Retinal pigment epithelial cell (primary cell): Measurements from ENCODE around the gene SETD1A.

Experiments used
- DNase-seq: peaks from one replicate; pipeline ENCODE4 v3.0.0-alpha.2; 2010; ENCODE audit warnings: low read depth
- H3K4me3 ChIP-seq: 2 replicates; pipeline ENCODE4 v1.5.1; 2011; ENCODE audit warnings: mild to moderate bottlenecking, low read length, control low read depth, moderate library complexity
- CTCF ChIP-seq: conservative IDR thresholded peaks from 2 replicates; pipeline ENCODE4 v1.5.1; 2011; ENCODE audit warnings: low read depth, low read length, control low read depth, inconsistent platforms

Gene SETD1A

GRCh38 chr16:30966033-30966619, 8.6 kb downstream of the SETD1A start:
- no peak overlapping the region for H3K4me3 ChIP-seq
- no peak for DNase-seq
- no peak for TF ChIP-seq CTCF

- TF ChIP-seq CTCF: no peak
- DNase-seq: no peak
- H3K4me3 ChIP-seq: no peak overlapping the region
These were observed 10.2 kb downstream of the SETD1A start for GRCh38 chr16:30967795-30968194.

- TF ChIP-seq CTCF: no peak
- no peak for DNase-seq
- H3K4me3 ChIP-seq: no peak overlapping the region
These were observed 11.8 kb downstream of the SETD1A start for GRCh38 chr16:30969246-30969842.

- no peak for DNase-seq
- TF ChIP-seq CTCF: no peak
- no peak overlapping the region for H3K4me3 ChIP-seq
These were observed 13.7 kb downstream of the SETD1A start for GRCh38 chr16:30971298-30971697.

- DNase-seq: no peak
- TF ChIP-seq CTCF: peak; percentile 22
These were observed 15.3 kb downstream of the SETD1A start for GRCh38 chr16:30972872-30973271.

GRCh38 chr16:30974348-30974747, 16.8 kb downstream of the SETD1A start:
- no peak overlapping the region for H3K4me3 ChIP-seq
- no peak for DNase-seq
- TF ChIP-seq CTCF: no peak

More at GRCh38 chr16:30972872-30973271, 15.3 kb downstream of the SETD1A start:
- no peak overlapping the region for H3K4me3 ChIP-seq

- no peak for DNase-seq
- H3K4me3 ChIP-seq: no peak overlapping the region
These were observed 18.9 kb downstream of the SETD1A start for GRCh38 chr16:30976486-30976885.

More at GRCh38 chr16:30976486-30976885, 18.9 kb downstream of the SETD1A start:
- TF ChIP-seq CTCF: no peak
